Pancreas (tissue), 10 donors: ENCODE data around the gene PAQR4. TPM values are rescaled to one million over a fixed set of nuclear protein-coding genes. Genes with fewer than 3 reads are reported as not detected.

Source experiments
- ATAC-seq, 4 donors: fragments of 200-7000 bp; cut with Tn5 transposase; one replicate each; pipeline versions ENCODE4 v1.8.0 to v1.9.1; 2020; ENCODE audit warnings: mild to moderate bottlenecking in 4 of 4, moderate library complexity in 4 of 4
- DNase-seq, 6 donors: peaks; one replicate each; pipeline ENCODE4 v3.0.0-alpha.2; 2020
- FAIRE-seq: peaks from 2 replicates; lab custom pipeline; 2012; peaks lifted over from hg19 to GRCh38; lab: Jason Lieb, UNC
- H3K27ac ChIP-seq, 4 donors: fragments of 200-600 bp; sonication (generic); 1 replicate in 3 of 4; 2 replicates in 1 of 4; pipeline versions ENCODE4 v1.5.0 to v1.8.0; 2020
- H3K27me3 ChIP-seq, 4 donors: fragments of 200-600 bp; one replicate each; pipeline ENCODE4 v1.8.0; 2021
- H3K36me3 ChIP-seq, 3 donors: fragments of 200-600 bp; sonication (generic) in 1 of 3; one replicate each; pipeline versions ENCODE4 v1.5.0 to v1.8.0; 2020 to 2021
- H3K4me1 ChIP-seq, 3 donors: fragments of 200-600 bp; one replicate each; pipeline ENCODE4 v1.8.0; 2021
- H3K4me3 ChIP-seq, 4 donors: fragments of 200-600 bp; sonication (generic) in 2 of 4; one replicate each; pipeline versions ENCODE4 v1.5.0 to v1.8.0; 2020 to 2021
- H3K9me3 ChIP-seq, 4 donors: fragments of 200-600 bp; one replicate each; pipeline ENCODE4 v1.8.0; 2021
- CTCF ChIP-seq, 4 donors: fragments of 200-600 bp; sonication (generic) in 3 of 4; IDR thresholded peaks; one replicate each; pipeline versions ENCODE4 v1.5.0 to v1.8.0; 2021; ENCODE audit warnings: antibody characterized with exemption in 4 of 4
- WGBS, 2 donors: extraction: QIAGEN DNeasy Blood & Tissue Kit; methylation state at CpG; one replicate each; pipeline ENCODE4 v1.1.7; 2013; 5-methylcytosine and 5-hydroxymethylcytosine counted together
- intact Hi-C, 3 donors: fragments of 100-400 bp; cut with DNase I; formaldehyde crosslinking; loops; one replicate each; pipeline versions ENCODE4 v1.11.1 to v1.14.2; 2022
- polyA plus RNA-seq, 2 donors: library from polyadenylated mRNA; stranded (reverse); fragments of 200-250 nt; gene quantifications; one replicate each; pipeline ENCODE4 v1.2.3, GENCODE V29; 2013
- total RNA-seq, 6 donors: library from RNA; stranded (reverse); fragmentation: NEBNext Ultra II Directional in 4 of 6; extraction: Animal tissue kit (Norgen Biotek cat#: 25700) in 4 of 6; gene quantifications; one replicate each; pipeline versions ENCODE4 v1.2.1 to v1.2.4, GENCODE V29; 2021 to 2023
- donor health status: healthy with polysubstance abuse.
- donor health status: DM: no; HTN: no; CAD: no; lungs with moderate emphysema.
- donor health status: DM: no; HTN: no; CAD: no.
- donor health status: control.
- donor health status: control.
- donor health status: Bipolar disorder and iron deficiency.
- donor health status: DM: yes; HTN: yes; CAD: no.
- donor health status: DM: no; HTN: no; CAD: no.
- donor health status: DM: no; HTN: no; CAD: no.
- donor health status: DM: yes; HTN: yes; CAD: no.

The PAQR4 gene
- total and polyA plus RNA-seq, 8 donors, result 5.3 to 12.5 (median 6.6) TPM

- Histone ChIP-seq H3K27me3 (no peaks in the 10 kb centered on the region), H3K36me3 (no peaks in the 10 kb centered on the region), H3K9me3 (no peaks in the 10 kb centered on the region), H3K4me3 (peak within 1 kb of the TSS in 1 of 4 donors; percentile 20), H3K27ac (peak within 1 kb of the TSS; percentile 22 to 70 (median 50)), H3K4me1 (peaks cover 19 to 32% (median 26%) of the 10 kb centered on the region in 3 donors)
- WGBS, 2 donors, result 34 to 41% methylated on average over 26 to 27 of the region's 27 CpGs
- intact Hi-C loops, result no loop called here
- ATAC-seq (peak; percentile 64 to 82 (median 78)), FAIRE-seq (no peak), DNase-seq (peak in 5 of 6 donors; percentile 73 to 91 (median 83))
- no peak for TF ChIP-seq CTCF (IDR thresholded peaks at IDR 0.05)
These were observed 43.8 kb downstream of the PAQR4 start, which contains the start of gene CLDN9 for GRCh38 chr16:3012828-3013420. TSS of gene CLDN9 (plus strand) at chr16:3012923. CDS start at chr16:3013363, 440 bp downstream.

GRCh38 chr16:3013491-3013951 is 44.4 kb downstream of the PAQR4 start:
- H3K4me3 ChIP-seq, result no peak overlapping the region
- DNase-seq (no peak), ATAC-seq (no peak), FAIRE-seq (no peak)
- H3K27me3 ChIP-seq, result no peaks in the 10 kb centered on the region
- WGBS, 2 donors, result 76 to 77% methylated on average over 27 of the region's 27 CpGs
- peak overlapping the region in 2 of 4 donors; percentile 55 to 70 for H3K27ac ChIP-seq
- H3K36me3 ChIP-seq, result no peaks in the 10 kb centered on the region
- intact Hi-C loops, result no loop called here
- H3K4me1 ChIP-seq, result peaks cover 13 to 31% (median 20%) of the 10 kb centered on the region in 3 donors
- H3K9me3 ChIP-seq, result no peaks in the 10 kb centered on the region
- no peak for TF ChIP-seq CTCF (IDR thresholded peaks at IDR 0.05)

DNA sequence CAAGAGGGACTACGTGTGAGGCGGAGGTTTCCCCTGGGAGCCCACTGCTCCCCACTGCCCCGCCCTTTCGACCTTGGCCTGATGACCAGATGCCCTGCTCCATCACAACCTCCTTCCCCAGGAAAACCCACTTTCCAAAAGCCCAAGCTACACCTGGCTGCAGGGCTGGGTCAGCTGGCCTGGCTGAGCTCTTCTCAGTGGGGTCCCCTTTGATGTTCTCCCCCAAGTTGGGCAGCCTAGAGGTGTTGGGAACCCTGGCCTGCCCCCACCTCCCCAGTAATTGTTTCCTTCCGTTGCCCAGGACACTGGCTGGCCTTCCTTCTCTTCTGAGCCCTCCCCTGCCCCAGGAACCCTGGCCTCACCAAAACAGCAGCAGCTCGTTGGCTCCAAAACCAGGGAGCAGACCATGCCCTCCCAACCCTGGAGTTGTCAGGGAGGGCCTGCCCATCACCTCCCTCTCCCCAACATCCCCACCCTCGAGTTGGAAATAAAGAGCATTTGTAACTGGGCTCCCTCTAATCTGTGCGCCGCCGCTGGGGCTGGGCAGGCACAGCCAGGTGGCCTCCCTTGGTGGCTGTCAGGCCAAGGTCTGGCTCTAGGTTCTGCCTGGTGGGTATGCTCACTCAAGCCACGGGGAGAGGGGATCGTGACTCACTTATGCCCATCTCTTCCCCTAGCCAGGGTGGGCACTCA is 45.0 kb downstream of the PAQR4 start:
- Histone ChIP-seq H3K27me3 (no peaks in the 10 kb centered on the region), H3K27ac (no peak overlapping the region), H3K4me3 (no peak overlapping the region), H3K9me3 (no peaks in the 10 kb centered on the region), H3K36me3 (no peaks in the 10 kb centered on the region), H3K4me1 (peaks cover 12 to 27% (median 15%) of the 10 kb centered on the region in 3 donors)
- DNase-seq (peak in 1 of 6 donors; percentile 64), ATAC-seq (no peak), FAIRE-seq (no peak)
- intact Hi-C loops, result no loop called here
- TF ChIP-seq CTCF (IDR thresholded peaks at IDR 0.05), result no peak
- 59 to 61% methylated on average over 12 of the region's 12 CpGs for WGBS, 2 donors

DNA sequence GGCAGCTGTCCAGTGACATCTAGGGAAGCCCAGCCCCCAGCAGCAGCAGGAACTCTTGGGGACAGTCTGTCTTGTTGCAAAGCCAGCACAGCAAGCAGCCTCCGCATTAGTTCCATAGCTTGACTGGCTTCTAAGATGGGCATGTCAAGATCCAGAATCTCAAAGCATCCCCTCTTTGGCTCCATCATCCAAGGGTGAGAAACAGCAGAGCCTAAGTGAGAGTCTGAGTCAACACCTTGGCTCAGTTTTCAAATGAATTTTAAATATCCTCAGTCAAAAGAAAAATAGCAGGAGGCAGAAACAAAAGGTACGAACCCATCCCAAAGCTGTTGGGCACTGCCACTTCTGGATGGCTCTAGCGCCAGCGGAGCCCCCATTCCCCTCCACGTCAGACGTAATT is 45.8 kb downstream of the PAQR4 start:
- intact Hi-C loops, result no loop called here
- ATAC-seq, result no peak
- WGBS, 2 donors, result 87 to 95% methylated on average over 6 of the region's 6 CpGs
- H3K9me3 ChIP-seq, result no peaks in the 10 kb centered on the region
- no peak overlapping the region for H3K27ac ChIP-seq
- DNase-seq, result no peak
- no peak overlapping the region for H3K4me3 ChIP-seq
- no peak for FAIRE-seq
- H3K27me3 ChIP-seq, result no peaks in the 10 kb centered on the region
- no peaks in the 10 kb centered on the region for H3K36me3 ChIP-seq
- no peak for TF ChIP-seq CTCF (IDR thresholded peaks at IDR 0.05)
- peaks cover 9 to 20% (median 16%) of the 10 kb centered on the region in 3 donors for H3K4me1 ChIP-seq
